ENCODE data around the gene SLC25A22. TPM values are rescaled to one million over a fixed set of nuclear protein-coding genes. Genes with fewer than 3 reads are reported as not detected.

The SLC25A22 gene
- total and polyA plus RNA-seq, 10 of the 15 experiments (the other 5 are each of a cell fraction or from before 2014, with no cell fraction given), result 0.27 to 27.0 (median 8.2) TPM

- CTCF ChIA-PET, result interaction anchor here (0.9 to 1.2 kb wide), 2 partner anchors 9 to 21 kb away, joined by 3 to 4 read pairs; no protein-coding TSS in a partner anchor
- Histone ChIP-seq H3K9me3 (replicated peaks; ENCODE audit: control insufficient read depth, insufficient read depth, low read length) (no peaks in the 10 kb centered on the region), H3K36me3 (ENCODE audit: control insufficient read depth in 2 of 2, insufficient read depth in 2 of 2, low read length in 1 of 2) (peaks cover 0 to 2% of the 10 kb centered on the region in 2 experiments; a peak in 3 of 4 replicates), H3K4me2 (ENCODE audit: control insufficient read depth, insufficient read depth) (peak overlapping the region; percentile 90), H2AFZ (ENCODE audit: control insufficient read depth, low read depth, low read length) (peak overlapping the region; percentile 51; the same call in 1 of the 2 replicates), H4K20me1 (ENCODE audit: control insufficient read depth, insufficient read depth) (no peaks in the 10 kb centered on the region; the same call in 1 of the 2 replicates), H3K79me2 (ENCODE audit: control insufficient read depth, insufficient read depth, low read length) (peaks cover 5% of the 10 kb centered on the region), H3K4me3 (peak overlapping the region; percentile 82), H3K4me1 (ENCODE audit: control insufficient read depth, insufficient read depth, low read length) (no peaks in the 10 kb centered on the region; the same call in 1 of the 2 replicates), H3K27ac (ENCODE audit: control insufficient read depth, insufficient read depth) (peak overlapping the region; percentile 73; the same call in 1 of the 2 replicates), H3K27me3 (replicated peaks in 1 of 2; ENCODE audit: control insufficient read depth in 2 of 2, insufficient read depth in 2 of 2, low read length in 1 of 2) (no peaks in the 10 kb centered on the region), H3K9ac (ENCODE audit: control insufficient read depth, insufficient read depth, low read length) (peak overlapping the region; percentile 82)
- in situ Hi-C loops (cut with MboI) (loop anchor here (25.0 kb wide), 1 partner anchor 1567 kb away; the partner anchor contains the start of gene CD81), intact Hi-C loops (cut with micrococcal nuclease; ENCODE audit: unreplicated experiment) (no loop called here)
- SMC1A ChIA-PET (ENCODE audit: uncharacterized antibody, unreplicated experiment), result interaction anchor here (1.7 to 1.9 kb wide), 2 partner anchors 9 to 23 kb away, joined by 4 to 5 read pairs; partner anchors contain the start of genes POLR2L and TSPAN4
- BruUV-seq (replicated peaks), result TSS peak; percentile 75
- POLR2A ChIA-PET, result interaction anchor here (1.0 to 4.3 kb wide), 11 partner anchors 9 to 124 kb away, joined by 3 to 33 read pairs (median 9); partner anchors contain the start of genes CD151, CRACR2B, PIDD1 and RPLP2
- DNase-seq (ENCODE audit: low read depth, low spot score), result no peak
- FAIRE-seq, result peak; percentile 89
- 2% methylated on average over 33 of the region's 47 CpGs for WGBS (ENCODE audit: insufficient coverage, insufficient replicate concordance, low lambda C conversion rate, missing lambda C conversion rate)
- ATAC-seq, result peak; percentile 87
- RAD21 ChIA-PET (ENCODE audit: unreplicated experiment), result interaction anchor here (0.6 to 1.9 kb wide), 6 partner anchors 11 to 73 kb away, joined by 3 to 13 read pairs (median 3); partner anchors contain the start of genes RPLP2 and TALDO1
- TF ChIP-seq ZNF592 (IDR thresholded peaks at IDR 0.05) (no peak), JUNB (IDR thresholded peaks at IDR 0.05) (no peak), ZNF207 (IDR thresholded peaks at IDR 0.05; ENCODE audit: borderline replicate concordance) (no peak), IRF3 (IDR thresholded peaks at IDR 0.05) (no peak), ZNF687 (IDR thresholded peaks at IDR 0.05) (no peak), MTA2 (IDR thresholded peaks at IDR 0.05; ENCODE audit: low read depth) (peak; percentile 17; the same call in 1 of the 2 replicates), MEF2B (IDR thresholded peaks at IDR 0.05; ENCODE audit: partially characterized antibody, poor library complexity, severe bottlenecking) (no peak), TCF3 (IDR thresholded peaks at IDR 0.05; ENCODE audit: borderline replicate concordance, insufficient read depth, low read depth, low read length) (no peak), TBL1XR1 (IDR thresholded peaks at IDR 0.05; ENCODE audit: low read depth, low read length) (no peak), POLR2A (IDR thresholded peaks at IDR 0.05; ENCODE audit: low read depth, low read length) (peak; percentile 11; the same call in 1 of the 2 replicates), TAF1 (IDR thresholded peaks at IDR 0.05; ENCODE audit: borderline replicate concordance, low read depth, low read length) (peak; percentile 28; the same call in 1 of the 2 replicates), LARP7 (IDR thresholded peaks at IDR 0.05) (0 out of 2 replicates have a peak, but pooled peaks have one; percentile 41), HCFC1 (IDR thresholded peaks at IDR 0.05; ENCODE audit: low read length) (0 out of 2 replicates have a peak, but pooled peaks have one; percentile 11)
Observed at GRCh38 chr11:819943-820649, 22.0 kb upstream of the SLC25A22 start.
